ENCODE results near the gene ETV4. TPM values are rescaled to one million over a fixed set of nuclear protein-coding genes. Genes with fewer than 3 reads are reported as not detected.
A peak's percentile ranks its signal among the peaks of the same experiment; 100 is the strongest.

Gene ETV4
- total and polyA plus RNA-seq, 2 of the 13 experiments (the other 11 are each of a cell fraction or from before 2014, with no cell fraction given), result 128 to 330 TPM

- TF ChIP-seq SNAPC5 (CRISPR knock-in tag; IDR thresholded peaks at IDR 0.05; ENCODE audit: borderline replicate concordance) (no peak), ZNF629 (CRISPR knock-in tag; conservative IDR thresholded peaks at IDR 0.05) (no peak), FOSL2 (CRISPR knock-in tag; IDR thresholded peaks at IDR 0.05) (peak; percentile 78), ZNF503 (CRISPR knock-in tag; IDR thresholded peaks at IDR 0.05) (peak; percentile 50; the same call in 1 of the 2 replicates), ZNF224 (CRISPR knock-in tag; IDR thresholded peaks at IDR 0.05) (no peak), KAT7 (CRISPR knock-in tag; IDR thresholded peaks at IDR 0.05; ENCODE audit: borderline replicate concordance) (no peak), ZNF792 (CRISPR knock-in tag; IDR thresholded peaks at IDR 0.05) (peak; percentile 52; the same call in 1 of the 2 replicates), ZNF234 (CRISPR knock-in tag; conservative IDR thresholded peaks at IDR 0.05) (no peak), JDP2 (CRISPR knock-in tag; IDR thresholded peaks at IDR 0.05; ENCODE audit: borderline replicate concordance) (no peak), ZBTB39 (CRISPR knock-in tag; IDR thresholded peaks at IDR 0.05) (no peak), KLF15 (CRISPR knock-in tag; IDR thresholded peaks at IDR 0.05; ENCODE audit: borderline replicate concordance) (no peak), ZBTB10 (CRISPR knock-in tag; IDR thresholded peaks at IDR 0.05; ENCODE audit: borderline replicate concordance) (no peak), HOXA5 (CRISPR knock-in tag; IDR thresholded peaks at IDR 0.05) (peak; percentile 79; the same call in 1 of the 2 replicates), MXD3 (CRISPR knock-in tag; IDR thresholded peaks at IDR 0.05) (no peak), SAFB2 (CRISPR knock-in tag; IDR thresholded peaks at IDR 0.05; ENCODE audit: borderline replicate concordance, low read depth) (0 out of 2 replicates have a peak, but pooled peaks have one; percentile 20), ATRX (CRISPR knock-in tag; IDR thresholded peaks at IDR 0.05; ENCODE audit: borderline replicate concordance) (no peak), ZNF33A (CRISPR knock-in tag; IDR thresholded peaks at IDR 0.05; ENCODE audit: borderline replicate concordance) (no peak), EP300 (IDR thresholded peaks at IDR 0.05; ENCODE audit: low read depth in 2 of 2, low read length in 2 of 2) (no peak; a peak in 1 of 4 replicates), EP300 (CRISPR knock-in tag; IDR thresholded peaks at IDR 0.05; ENCODE audit: borderline replicate concordance) (peak; percentile 89; the same call in 1 of the 2 replicates), NFKBIZ (CRISPR knock-in tag; IDR thresholded peaks at IDR 0.05) (no peak; the same call in 1 of the 2 replicates), ZFP36L1 (CRISPR knock-in tag; IDR thresholded peaks at IDR 0.05) (no peak), ZNF709 (CRISPR knock-in tag; IDR thresholded peaks at IDR 0.05) (no peak), KMT2B (CRISPR knock-in tag; IDR thresholded peaks at IDR 0.05) (no peak), TEAD2 (CRISPR knock-in tag; IDR thresholded peaks at IDR 0.05) (no peak), TEAD3 (CRISPR knock-in tag; optimal IDR thresholded peaks at IDR 0.05; ENCODE audit: borderline replicate concordance) (peak; percentile 73), FOXK2 (IDR thresholded peaks at IDR 0.05) (no peak)
Observed at GRCh38 chr17:43545383-43545632, 832 bp downstream of the ETV4 start (continued).
